ENCODE measurements around the gene RALGAPA1.
"Not testable (repeated sequence)": the region's sequence is repeated elsewhere in the genome, so short reads cannot be mapped to it uniquely, and the experiment has no call there.

Gene RALGAPA1

DNA sequence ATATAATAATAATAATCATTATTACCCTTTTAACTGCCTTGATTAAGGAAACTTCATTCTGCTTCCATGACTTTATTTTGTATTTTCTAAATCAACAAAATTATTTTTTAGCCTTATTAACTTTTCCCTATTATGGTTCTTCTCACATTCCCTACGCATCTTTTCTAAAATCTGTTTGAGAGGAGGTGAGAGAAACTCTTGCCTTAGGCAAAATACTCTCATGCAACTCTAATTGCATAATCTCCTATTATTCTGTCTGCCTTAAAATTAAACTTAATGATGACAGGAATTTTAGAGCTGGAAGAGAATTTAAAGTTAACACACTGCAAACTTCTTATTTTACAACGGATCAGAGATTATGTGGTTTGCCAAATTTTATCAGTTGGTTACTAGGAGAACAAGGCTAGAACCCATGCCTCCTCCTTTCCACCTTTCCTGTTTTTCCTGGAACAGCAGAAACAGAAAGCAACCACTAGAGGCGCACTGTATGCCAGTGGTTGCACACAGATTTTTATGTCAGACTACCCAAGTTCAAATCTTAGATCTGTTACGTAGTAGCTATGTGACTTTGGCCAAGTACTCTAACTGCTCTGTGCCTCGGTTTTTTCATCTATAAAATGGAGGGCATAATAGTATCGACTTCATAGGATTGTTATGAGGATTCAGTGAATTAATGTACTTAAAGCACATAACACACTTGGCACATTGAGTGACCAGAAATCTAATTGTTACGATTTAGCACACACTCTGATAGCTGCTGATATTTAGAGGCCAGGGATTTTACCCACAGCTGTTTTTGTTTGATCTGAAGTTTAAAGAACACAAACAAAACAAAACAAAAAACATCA, 12.7 kb upstream of the RALGAPA1 start:
- peak; percentile 36 for DNase-seq

DNA sequence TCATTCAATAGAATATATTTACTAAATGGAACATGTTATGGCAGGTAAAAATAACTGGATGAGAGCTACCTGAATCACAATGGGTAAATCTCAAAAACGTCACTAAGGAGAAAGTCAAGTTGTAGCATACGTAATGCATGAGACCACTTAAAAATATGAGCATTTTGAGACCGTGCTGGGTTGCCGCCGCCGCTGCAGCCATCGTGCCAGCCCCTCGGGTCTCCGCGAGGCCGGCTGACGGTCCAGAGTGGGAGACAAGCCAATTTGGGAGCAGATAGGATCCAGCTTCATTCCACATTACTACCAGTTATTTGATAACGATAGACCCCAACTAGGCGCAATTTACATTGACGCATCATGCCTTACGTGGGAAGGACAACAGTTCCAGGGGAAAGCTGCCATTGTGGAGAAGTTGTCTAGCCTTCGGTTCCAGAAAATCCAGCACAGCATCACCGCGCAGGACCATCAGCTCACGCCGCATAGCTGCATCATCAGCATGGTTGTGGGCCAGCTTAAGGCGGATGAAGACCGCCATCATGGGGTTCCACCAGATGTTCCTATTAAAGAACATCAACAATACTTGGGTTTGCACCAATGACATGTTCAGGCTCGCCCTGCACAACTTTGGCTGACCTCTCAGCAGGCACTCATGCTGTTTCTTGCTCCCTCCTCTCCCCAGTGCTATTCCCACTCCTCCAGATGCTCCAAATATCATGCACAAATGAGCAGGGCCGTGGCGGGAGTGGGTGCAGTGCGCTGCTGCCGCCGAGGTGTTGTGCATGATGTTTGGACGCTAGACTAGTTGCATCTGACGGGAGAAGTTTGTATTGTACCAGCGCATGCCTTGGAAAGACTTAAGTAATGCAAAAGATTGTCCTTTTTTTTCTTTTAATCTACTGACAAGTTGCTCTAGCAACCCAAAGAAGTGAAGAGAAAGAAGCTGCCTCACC, 10.8 kb upstream of the RALGAPA1 start:
- DNase-seq = no peak

DNA sequence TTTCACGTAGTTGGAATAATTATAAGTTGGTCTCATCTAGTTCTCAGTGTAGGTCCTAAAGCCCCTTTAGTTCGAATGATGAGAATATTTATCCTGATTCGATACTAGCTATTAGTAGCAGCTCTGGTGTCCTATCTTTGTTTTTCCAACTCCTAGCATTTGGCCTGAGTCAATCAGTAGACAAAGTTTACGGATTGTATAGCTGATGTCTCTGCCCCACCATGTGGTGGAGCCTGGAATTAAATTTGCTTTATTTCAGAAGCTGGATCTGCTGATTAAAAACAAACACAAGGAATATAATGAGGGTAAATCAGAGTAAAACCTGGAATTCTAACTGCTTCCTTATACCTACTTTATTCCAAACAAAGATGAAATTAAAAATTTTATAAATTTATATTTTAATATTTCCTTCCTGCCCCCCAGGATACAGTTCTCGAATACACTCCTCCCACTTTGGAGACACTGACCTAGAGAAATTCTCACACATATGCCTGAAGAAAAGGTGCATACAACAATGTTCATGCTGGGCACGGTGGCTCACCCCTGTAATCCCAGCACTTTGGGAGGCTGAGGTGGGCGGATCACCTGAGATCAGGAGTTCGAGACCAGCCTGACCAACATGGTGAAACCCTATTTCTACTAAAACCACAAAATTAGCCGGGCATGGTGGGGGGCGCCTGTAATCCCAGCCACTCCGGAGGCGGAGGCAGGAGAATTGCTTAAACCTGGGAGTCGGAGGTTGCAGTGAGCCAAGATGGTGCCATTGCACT, 9.4 kb upstream of the RALGAPA1 start:
- DNase-seq = peak; percentile 31

DNA sequence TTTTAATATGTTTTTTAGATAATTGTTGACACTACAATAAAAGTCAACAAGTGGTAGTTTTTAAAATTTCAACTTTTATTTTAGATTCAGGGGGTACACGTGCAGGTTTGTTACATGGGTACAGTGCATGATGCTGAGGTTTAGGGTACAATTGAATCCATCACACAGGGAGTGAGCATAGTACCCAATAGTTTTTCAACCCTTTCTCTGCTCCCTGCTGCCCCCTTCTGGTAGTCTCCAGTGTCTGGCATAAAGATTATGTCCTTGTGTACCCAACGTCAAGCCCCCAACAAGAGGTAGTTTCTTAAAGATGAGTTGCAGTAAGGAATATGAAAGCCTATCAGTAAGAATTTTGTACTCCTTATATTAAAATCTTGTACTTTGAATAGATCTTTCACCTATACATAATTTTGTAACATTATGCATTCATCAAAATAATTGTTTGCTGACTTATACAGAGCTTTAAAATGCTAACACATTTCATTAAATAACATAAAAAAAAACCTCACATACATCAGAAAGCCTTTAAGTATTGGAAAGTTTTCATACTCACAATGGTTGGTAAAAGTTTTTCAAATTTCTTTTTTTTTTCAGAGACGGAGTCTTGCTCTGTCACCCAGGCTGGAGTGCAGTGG, 5.4 kb upstream of the RALGAPA1 start:
- peak; percentile 49 for DNase-seq

DNA sequence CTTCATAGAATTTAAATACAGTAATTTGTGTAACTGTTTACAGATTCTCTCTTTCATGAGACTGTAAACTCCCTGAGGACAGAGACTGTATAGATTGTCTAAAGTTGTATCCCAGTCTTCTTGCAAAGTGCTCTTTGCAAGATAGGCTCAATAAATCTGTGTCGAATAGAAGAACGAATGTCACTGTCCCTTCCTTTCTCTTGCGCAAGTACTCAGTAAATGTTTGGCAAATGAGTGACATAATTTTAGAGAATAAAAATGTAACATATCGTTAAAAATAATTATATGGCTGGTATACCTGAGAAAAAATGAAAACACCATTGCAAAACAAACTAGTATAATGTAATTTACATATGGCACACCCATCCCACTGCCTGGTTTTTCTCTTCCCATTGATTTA, 1.9 kb upstream of the RALGAPA1 start:
- DNase-seq = no peak

DNA sequence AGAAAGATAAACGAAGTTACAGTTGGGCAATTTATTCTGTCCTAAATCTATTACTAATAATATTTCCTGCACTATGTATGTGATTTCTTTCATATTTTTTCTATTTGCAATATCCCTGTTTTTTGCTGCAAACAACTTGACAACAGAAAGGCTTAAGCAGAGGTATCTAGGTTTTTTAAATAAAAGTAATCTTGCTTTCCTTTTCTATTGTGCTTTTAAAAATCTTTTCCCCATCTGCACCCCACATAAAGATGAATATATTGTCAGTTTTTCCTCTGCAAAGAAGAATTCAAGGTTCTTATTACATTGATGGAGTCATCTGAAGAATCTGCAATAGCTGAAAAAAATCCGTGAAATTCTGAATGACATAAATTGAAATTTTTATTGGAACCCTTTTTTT, 502 bp upstream of the RALGAPA1 start:
- peak; percentile 75 for DNase-seq

DNA sequence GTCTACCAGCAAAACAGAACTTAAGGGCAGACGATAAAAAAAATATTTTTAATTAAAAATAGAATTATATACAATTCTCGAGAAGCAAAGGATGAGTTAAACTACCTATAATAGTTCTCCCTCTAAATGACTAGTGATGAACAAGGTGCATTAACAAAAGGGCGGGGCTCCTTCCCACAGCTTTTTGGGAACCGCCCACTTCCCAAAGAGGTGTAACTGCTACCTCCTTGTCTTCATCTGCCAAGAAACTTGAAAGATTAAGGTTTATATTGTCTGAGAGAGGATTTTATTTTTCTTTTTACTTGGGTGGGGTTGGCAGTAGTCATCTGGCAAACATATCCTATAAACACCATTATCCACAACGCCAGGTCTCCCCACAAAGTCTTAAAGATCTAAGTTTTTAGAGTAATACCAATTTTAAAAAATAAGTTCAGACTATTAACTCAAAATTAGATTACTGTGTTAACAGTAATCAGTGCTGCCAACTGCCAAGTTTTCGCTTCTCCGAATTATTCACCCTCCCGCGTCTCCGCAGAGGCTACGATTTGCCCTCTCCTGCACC, 938 bp downstream of the RALGAPA1 start:
- peak; percentile 79 for DNase-seq

DNA sequence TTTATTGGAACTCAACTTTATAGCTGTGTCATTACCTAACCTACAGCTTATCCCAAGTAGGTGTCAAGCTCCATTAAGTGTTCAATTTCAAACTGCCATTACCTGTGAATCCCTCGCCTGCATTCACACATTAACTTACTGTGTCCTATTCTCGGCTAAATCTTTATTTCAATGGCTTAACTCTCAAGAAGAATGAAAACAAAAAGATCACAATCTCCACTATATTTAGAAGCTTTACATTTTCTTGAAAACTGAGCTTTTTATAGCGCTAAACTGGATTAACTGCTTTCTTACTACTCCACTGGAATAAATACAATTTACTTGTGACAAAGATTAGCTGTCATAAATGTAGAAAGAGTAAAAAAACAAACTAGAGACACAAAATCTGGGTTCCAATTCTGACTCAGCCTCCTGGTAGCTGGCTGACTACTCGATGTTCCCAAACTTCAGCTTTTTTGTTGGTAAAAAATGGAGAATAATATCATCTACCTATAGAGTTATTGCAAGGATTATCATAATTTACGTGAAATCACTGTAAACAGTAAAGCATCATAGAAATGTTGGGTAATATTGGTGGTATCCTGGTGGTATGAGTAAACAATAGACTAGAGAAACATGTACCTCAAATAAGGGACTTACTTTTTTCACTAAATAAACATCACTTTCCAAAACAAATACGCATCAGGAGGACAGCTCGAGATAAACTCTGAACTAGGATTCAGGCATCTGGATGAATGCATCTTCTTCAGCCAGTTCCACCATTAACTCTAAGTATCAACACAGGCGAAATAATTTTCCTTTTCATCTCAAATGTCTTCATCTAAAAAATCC, 1.7 kb downstream of the RALGAPA1 start:
- no peak for DNase-seq

DNA sequence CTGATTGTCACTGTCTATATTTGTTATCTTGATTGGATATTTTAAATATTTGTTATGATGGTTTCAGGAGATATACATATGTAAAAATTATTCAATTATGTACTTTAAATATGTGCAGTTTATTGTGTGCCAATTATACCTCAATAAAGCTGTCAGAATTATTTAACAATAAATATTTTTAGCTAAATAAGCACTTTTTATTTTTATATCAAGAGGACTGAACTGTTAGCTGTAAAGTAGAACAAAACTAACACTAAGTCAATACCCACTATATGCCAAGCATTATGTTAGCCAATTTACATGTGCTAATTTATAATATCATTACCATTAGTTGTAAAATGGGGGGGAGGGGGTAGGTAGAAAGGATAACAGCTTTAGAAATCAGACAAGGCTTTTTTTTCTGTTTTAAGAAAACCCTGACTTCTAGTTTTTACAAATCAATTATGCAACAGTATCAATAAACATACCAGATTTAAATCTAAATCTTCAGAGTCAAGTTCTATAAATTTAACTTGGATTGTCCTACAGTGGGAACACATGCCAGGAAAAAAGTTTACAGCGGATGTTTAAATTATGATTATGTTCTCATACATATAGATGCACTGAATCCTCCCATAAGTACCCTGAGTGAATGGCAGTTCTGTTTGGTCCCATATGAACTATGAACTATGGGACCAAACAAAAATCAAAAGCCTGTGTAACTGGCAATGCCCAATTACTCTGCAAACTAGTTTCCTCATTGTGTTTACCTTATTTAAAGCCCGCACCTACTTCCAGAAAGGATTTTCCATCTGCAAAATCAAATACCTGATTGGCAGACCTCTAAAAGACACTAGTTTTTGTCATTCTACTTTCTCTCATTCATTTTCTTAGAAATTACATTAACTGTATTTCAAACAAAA, 2.8 kb downstream of the RALGAPA1 start:
- DNase-seq = no peak

DNA sequence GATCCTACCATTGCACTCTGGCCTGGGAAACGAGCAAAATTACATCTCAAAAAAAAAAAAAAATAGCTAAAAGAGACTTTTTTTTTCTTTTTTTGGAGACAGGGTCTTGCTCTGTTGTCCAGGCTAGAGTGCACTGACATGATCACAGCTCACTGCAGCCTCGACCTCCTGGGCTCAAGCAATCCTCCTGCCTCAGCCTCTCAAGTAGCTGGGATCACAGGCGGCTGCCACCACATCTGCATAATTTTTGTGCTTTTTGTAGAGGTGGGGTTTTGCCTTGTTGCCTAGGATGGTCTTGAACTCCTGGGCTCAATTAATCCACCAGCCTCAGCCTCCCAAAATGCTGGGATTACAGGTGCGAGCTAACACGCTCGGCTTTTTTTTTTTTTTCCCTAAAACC, 11.3 kb downstream of the RALGAPA1 start:
- no peak for DNase-seq

DNA sequence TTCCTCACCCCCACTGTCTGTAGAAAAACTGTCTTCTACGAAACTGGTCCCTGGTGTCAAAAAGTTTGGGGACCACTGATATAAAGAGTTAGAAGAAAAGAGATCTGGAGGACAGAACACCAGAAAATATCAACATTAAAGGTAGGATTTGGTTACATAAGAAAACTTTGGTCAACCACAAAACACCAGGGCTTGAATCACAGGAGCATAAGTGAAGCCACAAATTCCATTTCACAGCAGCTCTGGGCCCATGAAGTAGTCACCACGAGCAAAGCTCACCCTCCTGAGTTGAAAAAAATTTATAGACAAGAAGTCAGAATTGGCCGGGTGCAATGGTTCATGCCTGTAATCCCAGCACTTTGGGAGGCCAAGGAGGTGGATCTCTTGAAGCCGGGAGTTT, 19.4 kb downstream of the RALGAPA1 start:
- DNase-seq = no peak

DNA sequence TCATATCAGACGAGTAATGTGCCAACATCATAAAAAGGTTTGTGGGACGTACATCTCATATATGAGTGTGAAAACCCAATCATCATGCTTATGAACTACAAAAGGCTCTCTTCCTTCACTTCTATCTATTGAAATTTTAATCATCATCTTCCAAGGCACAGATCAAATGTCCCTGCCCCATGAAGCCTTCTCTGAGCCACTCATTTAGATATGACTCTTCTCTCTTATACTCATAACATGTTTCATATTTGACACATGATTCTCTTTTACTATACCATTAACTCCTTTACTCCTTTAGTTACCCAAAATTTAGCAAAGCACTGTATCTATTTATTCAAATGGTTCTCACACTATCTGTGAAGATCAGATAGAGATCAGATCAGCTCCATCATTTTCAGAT, 22.2 kb downstream of the RALGAPA1 start:
- DNase-seq = no peak

DNA sequence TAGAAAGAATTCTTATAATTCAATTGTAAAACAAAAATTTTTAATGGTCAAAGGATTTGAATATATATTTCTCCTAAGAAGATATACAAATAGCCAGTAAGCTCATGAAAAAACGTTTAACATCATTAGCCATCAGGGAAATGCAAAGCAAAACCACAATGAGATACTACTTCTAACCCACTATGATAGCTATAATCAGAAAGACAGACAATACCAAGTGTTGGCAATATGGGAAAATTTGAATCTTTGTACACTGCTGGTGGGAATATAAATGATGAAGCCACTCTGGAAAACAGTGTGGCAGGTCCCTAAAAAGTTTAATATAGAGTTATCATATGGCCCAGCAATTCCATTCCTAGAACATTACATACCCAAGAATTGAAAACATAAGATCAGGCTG, 25.4 kb downstream of the RALGAPA1 start:
- no peak for DNase-seq

DNA sequence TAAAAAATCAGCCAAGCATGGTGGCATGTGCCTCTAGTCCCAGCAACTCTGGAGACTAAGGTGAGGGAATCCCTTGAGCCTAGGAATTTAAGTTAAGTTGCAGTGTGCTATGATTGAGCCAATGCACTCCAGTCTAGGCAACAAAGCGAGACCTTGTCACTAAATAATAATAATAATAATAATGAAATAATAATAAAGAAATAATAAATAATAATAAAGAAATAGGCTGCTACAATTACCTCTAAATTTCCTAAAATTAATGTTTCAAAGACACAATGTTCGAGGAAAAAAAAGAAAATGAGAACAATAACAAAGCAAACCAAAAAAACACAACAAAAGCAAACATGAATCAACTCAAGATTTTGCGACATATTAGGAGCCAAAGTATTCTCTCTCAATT, 29.7 kb downstream of the RALGAPA1 start:
- no peak for DNase-seq

DNA sequence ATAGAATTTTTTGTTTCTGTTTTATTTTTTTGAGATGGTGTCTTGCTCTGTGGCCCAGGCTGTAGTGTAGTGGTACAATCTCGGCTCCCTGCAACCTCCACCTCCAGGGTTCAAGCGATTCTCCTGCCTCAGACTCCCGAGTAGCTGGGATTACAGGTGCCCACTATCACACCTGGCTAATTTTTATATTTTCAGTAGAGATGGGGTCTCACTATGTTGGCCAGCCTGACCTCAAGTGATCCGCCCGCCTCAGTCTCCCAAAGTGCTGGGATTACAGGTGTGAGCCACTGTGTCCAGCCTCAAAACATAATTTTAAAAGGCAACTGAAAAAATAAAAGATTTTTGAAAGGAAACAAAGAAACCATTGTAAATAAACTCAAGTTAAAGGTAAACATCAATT, 31.5 kb downstream of the RALGAPA1 start:
- not testable (repeated sequence) for DNase-seq

DNA sequence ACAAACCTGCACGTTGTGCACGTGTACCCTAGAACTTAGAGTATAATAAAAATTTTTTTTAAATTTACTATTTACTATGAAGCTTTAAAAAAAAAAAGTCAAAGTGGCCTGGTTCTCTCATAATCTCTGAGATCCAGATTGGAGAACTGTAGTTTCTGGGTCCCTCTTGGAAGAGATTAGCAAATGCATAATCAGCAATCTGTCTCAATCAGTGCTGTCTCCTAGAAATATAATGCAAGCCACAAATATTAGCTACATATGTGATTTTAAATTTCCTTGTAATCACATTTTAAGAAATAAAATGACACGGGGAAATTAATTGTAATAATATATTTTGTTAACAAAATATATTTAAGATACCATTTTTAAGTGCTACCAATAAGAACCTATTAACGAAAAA, 32.3 kb downstream of the RALGAPA1 start:
- DNase-seq = no peak

DNA sequence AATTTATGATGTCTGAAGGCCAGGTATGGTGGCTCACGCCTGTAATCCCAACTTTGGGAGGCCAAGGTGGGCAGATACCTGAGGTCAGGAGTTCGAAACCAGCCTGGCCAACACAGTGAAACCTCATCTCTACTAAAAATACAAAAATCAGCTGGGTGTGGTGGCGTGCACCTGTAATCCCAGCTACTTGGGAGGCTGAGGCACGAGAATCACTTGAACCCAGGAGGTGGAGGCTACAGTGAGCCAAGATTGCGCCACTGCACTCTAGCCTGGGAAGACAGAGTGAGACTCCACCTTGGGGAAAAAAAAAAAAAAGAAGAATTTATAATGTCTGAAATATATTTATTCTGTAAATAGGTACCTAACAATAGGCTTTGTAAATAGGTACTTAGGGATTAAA, 33.0 kb downstream of the RALGAPA1 start:
- not testable (repeated sequence) for DNase-seq

DNA sequence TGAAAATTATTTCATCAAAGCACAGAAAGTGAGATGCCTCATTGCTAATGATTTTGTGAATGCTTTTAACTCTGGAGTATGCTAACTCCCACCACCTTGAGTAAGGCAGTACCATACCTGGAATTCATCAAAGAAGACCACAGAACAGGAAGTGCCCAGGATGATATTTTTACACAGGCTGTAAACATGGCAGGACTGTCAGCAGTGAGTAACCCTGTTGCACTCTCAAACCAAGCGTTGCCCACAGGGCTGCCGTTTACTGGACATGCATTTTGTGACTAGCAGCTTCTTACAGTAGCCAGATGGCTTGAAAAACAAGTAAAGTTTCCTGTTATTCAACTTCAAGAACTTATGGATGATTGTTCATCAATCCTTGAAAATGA, 42.4 kb downstream of the RALGAPA1 start:
- no peak for DNase-seq

DNA sequence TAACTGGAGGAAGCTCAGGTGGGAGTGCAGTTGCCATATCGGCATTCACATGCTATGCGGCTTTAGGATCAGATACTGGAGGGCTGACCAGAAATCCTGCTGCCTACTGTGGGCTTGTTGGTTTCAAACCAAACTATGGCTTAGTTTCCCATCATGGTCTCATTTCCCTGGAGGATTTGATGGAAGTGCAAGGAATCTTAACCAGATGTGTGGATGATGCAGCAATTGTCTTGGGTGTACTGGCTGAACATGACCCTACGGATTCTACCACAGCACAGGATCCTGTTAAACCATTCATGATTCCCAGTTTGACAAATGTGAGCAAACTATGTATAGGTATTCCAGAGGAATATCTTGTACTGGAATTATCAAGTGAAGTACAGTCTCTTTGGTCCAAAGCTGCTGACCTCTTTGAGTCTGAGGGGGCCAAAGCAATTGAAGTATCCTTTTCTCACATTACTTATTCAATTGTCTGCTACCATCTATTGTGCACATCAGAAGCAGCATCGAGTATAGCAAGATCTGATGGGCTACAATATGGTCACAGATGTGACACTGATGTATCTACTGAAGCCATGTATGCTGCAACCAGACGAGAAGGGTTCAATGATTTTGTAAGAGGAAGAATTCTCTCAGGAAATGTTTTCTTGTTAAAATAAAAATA, 42.9 kb downstream of the RALGAPA1 start:
- no peak for DNase-seq

DNA sequence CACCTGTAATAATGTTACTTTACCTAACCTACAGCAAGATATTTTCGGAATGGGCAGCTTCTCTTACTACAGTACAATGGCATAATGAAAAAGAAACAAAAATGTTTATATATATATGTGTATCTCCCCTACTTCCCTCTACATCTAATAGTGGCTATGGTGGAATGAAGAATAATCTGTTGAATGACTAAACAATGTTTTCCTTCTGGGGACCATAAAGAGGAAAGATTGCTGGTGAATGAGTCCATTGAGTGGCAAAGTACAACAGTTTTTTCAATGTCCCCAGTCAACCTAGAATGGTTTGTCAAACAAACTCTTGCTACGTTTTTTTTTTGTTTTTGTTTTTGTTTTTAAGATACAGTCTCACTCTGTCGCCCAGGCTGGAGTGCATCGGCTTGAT, 47.2 kb downstream of the RALGAPA1 start:
- no peak for DNase-seq
